Hepatocyte (in vitro differentiated cells): ENCODE results near the gene SYNGAP1. TPM values are rescaled to one million over a fixed set of nuclear protein-coding genes. Genes with fewer than 3 reads are reported as not detected.

Source experiments
- DNase-seq: peaks from one replicate; pipeline ENCODE4 v3.0.0-alpha.2; 2016; ENCODE audit warnings: low spot score
- H2AFZ ChIP-seq: fragments of 200-600 bp; sonication (generic); 2 replicates; pipeline ENCODE4 v1.6.0; 2016; ENCODE audit warnings: antibody characterized with exemption, mild to moderate bottlenecking
- H3K27ac ChIP-seq: fragments of 200-600 bp; sonication (generic); 2 replicates; pipeline ENCODE4 v1.5.1; 2016; ENCODE audit warnings: mild to moderate bottlenecking
- H3K27me3 ChIP-seq: fragments of 200-600 bp; sonication (generic); 2 replicates; pipeline ENCODE4 v1.6.1; 2016
- H3K36me3 ChIP-seq: fragments of 200-600 bp; sonication (generic); replicated peaks from 2 replicates; pipeline ENCODE4 v1.5.1; 2016; ENCODE audit warnings: low read depth; ENCODE audit not compliant: insufficient read depth
- H3K4me1 ChIP-seq: fragments of 200-600 bp; sonication (generic); 2 replicates; pipeline ENCODE4 v1.5.1; 2016; ENCODE audit warnings: mild to moderate bottlenecking, moderate library complexity; ENCODE audit not compliant: insufficient read depth
- H3K4me2 ChIP-seq: fragments of 200-600 bp; sonication (generic); 2 replicates; pipeline ENCODE4 v1.6.0; 2016
- H3K4me3 ChIP-seq: fragments of 200-600 bp; sonication (generic); 2 replicates; pipeline ENCODE4 v1.5.1; 2016; ENCODE audit warnings: mild to moderate bottlenecking
- H3K79me2 ChIP-seq: fragments of 200-600 bp; sonication (generic); 2 replicates; pipeline ENCODE4 v1.6.0; 2017; ENCODE audit warnings: mild to moderate bottlenecking
- H3K9me2 ChIP-seq: fragments of 200-600 bp; sonication (generic); replicated peaks from 2 replicates; pipeline ENCODE4 v1.6.0; 2017; ENCODE audit warnings: mild to moderate bottlenecking; ENCODE audit not compliant: insufficient read depth
- H3K9me3 ChIP-seq: fragments of 200-600 bp; sonication (generic); 2 replicates; pipeline ENCODE4 v1.5.1; 2016; ENCODE audit warnings: low read depth, mild to moderate bottlenecking
- H4K20me1 ChIP-seq: fragments of 200-600 bp; sonication (generic); 2 replicates; pipeline ENCODE4 v1.6.0; 2016; ENCODE audit warnings: mild to moderate bottlenecking; ENCODE audit not compliant: insufficient read depth, poor library complexity, severe bottlenecking
- CTCF ChIP-seq: fragments of 200-600 bp; sonication (generic); IDR thresholded peaks from 2 replicates; pipeline ENCODE4 v1.5.1; 2016; ENCODE audit warnings: antibody characterized with exemption, mild to moderate bottlenecking; ENCODE audit not compliant: poor library complexity
- EZH2 ChIP-seq: fragments of 200-600 bp; sonication (generic); IDR thresholded peaks from 2 replicates; pipeline ENCODE4 v1.6.1; 2016; ENCODE audit warnings: antibody characterized with exemption, mild to moderate bottlenecking, borderline replicate concordance
- EZH2phosphoT487 ChIP-seq: fragments of 200-600 bp; sonication (generic); IDR thresholded peaks from one replicate; pipeline ENCODE4 v1.6.1; 2018; ENCODE audit warnings: antibody characterized with exemption, mild to moderate bottlenecking, low read depth, moderate library complexity; ENCODE audit not compliant: unreplicated experiment, severe bottlenecking
- WGBS: methylation state at CpG from one replicate; pipeline ENCODE4 v1.1.6; 2016; ENCODE audit warnings: low lambda C conversion rate; ENCODE audit errors: missing lambda C conversion rate; 5-methylcytosine and 5-hydroxymethylcytosine counted together
- polyA plus RNA-seq: library from polyadenylated mRNA; unstranded; fragments of >200 nt; fragmentation: Nextera tagmentation; extraction: Ambion mirVana; gene quantifications from 2 replicates; pipeline ENCODE4 v1.2.1, GENCODE V29; 2016
- total RNA-seq: library from RNA; depleted of rRNA; stranded (reverse); fragments of >200 nt; gene quantifications from 2 replicates; pipeline ENCODE4 v1.2.3, GENCODE V29; 2014

Gene SYNGAP1
- total and polyA plus RNA-seq, 2 experiments from 2014 or later: 5.7 to 6.6 TPM

GRCh38 chr6:33440649-33441309, 20.9 kb downstream of the SYNGAP1 start:
- Histone ChIP-seq H3K9me2 (no peaks in the 10 kb centered on the region), H3K27ac (no peak overlapping the region), H3K9me3 (no peaks in the 10 kb centered on the region), H3K36me3 (no peaks in the 10 kb centered on the region), H3K4me1 (no peaks in the 10 kb centered on the region), H3K4me2 (no peak overlapping the region), H4K20me1 (no peaks in the 10 kb centered on the region), H3K27me3 (no peaks in the 10 kb centered on the region), H3K79me2 (no peaks in the 10 kb centered on the region), H3K4me3 (no peak overlapping the region), H2AFZ (no peak overlapping the region)
- DNase-seq: no peak
- WGBS: 88% methylated on average over 19 of the region's 19 CpGs
- TF ChIP-seq EZH2: no peak
- no peak for TF ChIP-seq EZH2phosphoT487
- TF ChIP-seq CTCF: no peak

- H3K27me3 ChIP-seq: no peaks in the 10 kb centered on the region
- H3K27ac ChIP-seq: no peak overlapping the region
- no peak for DNase-seq
- no peak overlapping the region for H3K4me2 ChIP-seq
- no peaks in the 10 kb centered on the region for H3K79me2 ChIP-seq
- no peak overlapping the region for H3K4me3 ChIP-seq
- TF ChIP-seq EZH2 (no peak), CTCF (no peak), EZH2phosphoT487 (no peak)
- H2AFZ ChIP-seq: no peak overlapping the region
- H4K20me1 ChIP-seq: no peaks in the 10 kb centered on the region
- 100% methylated on average over 8 of the region's 9 CpGs for WGBS
- H3K4me1 ChIP-seq: no peaks in the 10 kb centered on the region
- H3K36me3 ChIP-seq: no peaks in the 10 kb centered on the region
- no peaks in the 10 kb centered on the region for H3K9me3 ChIP-seq
- H3K9me2 ChIP-seq: no peaks in the 10 kb centered on the region
Measured at GRCh38 chr6:33441457-33441856, 21.6 kb downstream of the SYNGAP1 start.

GRCh38 chr6:33442283-33442682, 22.4 kb downstream of the SYNGAP1 start:
- H4K20me1 ChIP-seq: no peaks in the 10 kb centered on the region
- no peak overlapping the region for H2AFZ ChIP-seq
- H3K9me3 ChIP-seq: no peaks in the 10 kb centered on the region
- H3K9me2 ChIP-seq: no peaks in the 10 kb centered on the region
- no peaks in the 10 kb centered on the region for H3K4me1 ChIP-seq
- 99% methylated on average over 6 of the region's 8 CpGs for WGBS
- no peak for DNase-seq
- H3K27ac ChIP-seq: no peak overlapping the region
- no peak overlapping the region for H3K4me3 ChIP-seq
- no peak for TF ChIP-seq EZH2
- TF ChIP-seq EZH2phosphoT487: no peak
- no peak for TF ChIP-seq CTCF
- no peak overlapping the region for H3K4me2 ChIP-seq
- H3K36me3 ChIP-seq: no peaks in the 10 kb centered on the region
- H3K27me3 ChIP-seq: no peaks in the 10 kb centered on the region
- H3K79me2 ChIP-seq: no peaks in the 10 kb centered on the region
